ENCODE measurements around the gene ATP1A3.

Gene ATP1A3

DNA sequence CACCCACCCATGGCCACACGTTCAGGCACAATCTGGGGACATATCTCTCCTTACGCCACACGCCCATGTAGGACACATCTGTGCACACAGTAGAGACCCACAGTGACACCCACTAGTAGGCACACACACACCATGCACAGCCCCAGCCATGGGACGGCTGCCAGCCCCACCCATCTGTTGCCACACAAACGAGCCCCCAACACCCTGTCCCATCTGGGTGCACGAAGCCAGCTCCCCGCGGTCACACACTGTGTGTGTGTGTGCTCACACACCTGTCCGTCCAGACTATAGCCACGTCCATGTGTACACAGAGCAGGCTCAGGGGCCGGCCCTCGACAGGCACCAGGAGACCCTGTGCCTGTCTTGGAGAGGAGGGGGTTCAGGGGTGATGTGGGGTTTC is 76.4 kb downstream of the ATP1A3 start:
- Histone ChIP-seq H3K4me1 (no peaks in the 10 kb centered on the region), H3K27me3 (peaks cover 48% of the 10 kb centered on the region), H3K4me3 (ENCODE audit: low read depth, low read length) (no peak overlapping the region), H3K9me3 (no peaks in the 10 kb centered on the region), H3K36me3 (no peaks in the 10 kb centered on the region)
- no peak for DNase-seq
- TF ChIP-seq CTCF (IDR thresholded peaks at IDR 0.05; ENCODE audit: low read depth, low read length): no peak

All from BE2C (cell line).